Erythroblast (primary cell): ENCODE measurements around the gene SH3BP2.
"Not testable (repeated sequence)": the region's sequence is repeated elsewhere in the genome, so short reads cannot be mapped to it uniquely, and the experiment has no call there.

Experiments
- DNase-seq, 2 experiments: peaks; one replicate each; lab custom pipeline; 2025; lab: John Stamatoyannopoulos, UW
- GATA1 ChIP-seq: IDR thresholded peaks from 2 replicates; pipeline ENCODE4 v1.6.1; 2011; ENCODE audit warnings: low read depth, mild to moderate bottlenecking, control low read depth, low read length, moderate library complexity
- POLR2A ChIP-seq: IDR thresholded peaks from 2 replicates; pipeline ENCODE4 v1.6.1; 2011; ENCODE audit warnings: mild to moderate bottlenecking, low read length

The SH3BP2 gene

GRCh38 chr4:2755821-2756690 is 36.8 kb upstream of the SH3BP2 start, which contains the start of gene TNIP2:
TNIP2 (minus strand) TSS chr4:2756336; CDS start chr4:2756289, 47 bp downstream.
- TF ChIP-seq POLR2A: peak; percentile 75
- TF ChIP-seq GATA1: no peak
- DNase-seq: peak; percentile 89 to 94

- TF ChIP-seq POLR2A (no peak), GATA1 (no peak)
- DNase-seq: no peak
These were observed 36.1 kb upstream of the SH3BP2 start for GRCh38 chr4:2756691-2757350.

- no peak for TF ChIP-seq POLR2A
- TF ChIP-seq GATA1: no peak
These were observed 35.5 kb upstream of the SH3BP2 start for GRCh38 chr4:2757426-2757825.

GRCh38 chr4:2761035-2761923 is 31.6 kb upstream of the SH3BP2 start:
- TF ChIP-seq POLR2A (no peak), GATA1 (no peak)
- DNase-seq: no peak

More at GRCh38 chr4:2757426-2757825, 35.5 kb upstream of the SH3BP2 start:
- no peak for DNase-seq

GRCh38 chr4:2762048-2762447 is 30.8 kb upstream of the SH3BP2 start:
- DNase-seq: no peak
- TF ChIP-seq POLR2A: no peak
- no peak for TF ChIP-seq GATA1

GRCh38 chr4:2762486-2763370 is 30.2 kb upstream of the SH3BP2 start:
- DNase-seq: not testable (repeated sequence)

- no peak for TF ChIP-seq GATA1
- TF ChIP-seq POLR2A: no peak
- DNase-seq: no peak
These were observed 29.3 kb upstream of the SH3BP2 start for GRCh38 chr4:2763511-2763967.

- DNase-seq: no peak
- TF ChIP-seq POLR2A (no peak), GATA1 (no peak)
These were observed 26.9 kb upstream of the SH3BP2 start for GRCh38 chr4:2765832-2766526.

- TF ChIP-seq POLR2A (no peak), GATA1 (no peak)
- no peak for DNase-seq
These were observed 25.7 kb upstream of the SH3BP2 start for GRCh38 chr4:2767046-2767704.

GRCh38 chr4:2767705-2768074 is 25.2 kb upstream of the SH3BP2 start:
- no peak for DNase-seq
- TF ChIP-seq GATA1 (no peak), POLR2A (no peak)

GRCh38 chr4:2768124-2768523 is 24.8 kb upstream of the SH3BP2 start:
- TF ChIP-seq GATA1: no peak
- TF ChIP-seq POLR2A: no peak
- DNase-seq: no peak
